Measurements from ENCODE around the gene DNER.
"Not testable (repeated sequence)": the region's sequence is repeated elsewhere in the genome, so short reads cannot be mapped to it uniquely, and the experiment has no call there.

The DNER gene

GRCh38 chr2:229376866-229377265, 337.5 kb downstream of the DNER start:
- no peak for DNase-seq

- no peak for DNase-seq
These were observed 339.1 kb downstream of the DNER start for GRCh38 chr2:229375251-229375650.

- not testable (repeated sequence) for DNase-seq
These were observed 341.0 kb downstream of the DNER start for GRCh38 chr2:229373311-229373710.

GRCh38 chr2:229372207-229372606, 342.1 kb downstream of the DNER start:
- DNase-seq: no peak

- no peak for DNase-seq
These were observed 343.3 kb downstream of the DNER start for GRCh38 chr2:229371086-229371485.

GRCh38 chr2:229370509-229370908, 343.8 kb downstream of the DNER start:
- DNase-seq: no peak

GRCh38 chr2:229363185-229363814, 351.1 kb downstream of the DNER start:
- no peak for DNase-seq

GRCh38 chr2:229350883-229351282, 363.5 kb downstream of the DNER start:
- DNase-seq: peak; percentile 29 to 54 (median 49)

GRCh38 chr2:229350117-229350805, 364.1 kb downstream of the DNER start:
- DNase-seq: peak in 1 of 3 donors; percentile 17

GRCh38 chr2:229348128-229348527, 366.2 kb downstream of the DNER start:
- peak in 2 of 3 donors; percentile 15 to 17 for DNase-seq

GRCh38 chr2:229346816-229347540, 367.4 kb downstream of the DNER start:
- no peak for DNase-seq

- no peak for DNase-seq
These were observed 369.4 kb downstream of the DNER start for GRCh38 chr2:229344955-229345354.

- DNase-seq: no peak
These were observed 370.2 kb downstream of the DNER start for GRCh38 chr2:229344151-229344551.

- DNase-seq: no peak
These were observed 370.7 kb downstream of the DNER start for GRCh38 chr2:229343661-229344060.

GRCh38 chr2:229342376-229342775, 372.0 kb downstream of the DNER start:
- peak; percentile 30 to 61 (median 44) for DNase-seq

GRCh38 chr2:229340086-229340760, 374.1 kb downstream of the DNER start:
- DNase-seq: peak; percentile 62 to 69 (median 66)

GRCh38 chr2:229339618-229340017, 374.7 kb downstream of the DNER start:
- peak; percentile 26 to 62 (median 54) for DNase-seq

GRCh38 chr2:229339171-229339570, 375.2 kb downstream of the DNER start:
- DNase-seq: not testable (repeated sequence)

GRCh38 chr2:229335877-229336346, 378.4 kb downstream of the DNER start:
- DNase-seq: peak in 1 of 3 donors; percentile 17

GRCh38 chr2:229335330-229335729, 379.0 kb downstream of the DNER start:
- DNase-seq: peak; percentile 27 to 56 (median 42)

GRCh38 chr2:229330952-229331351, 383.4 kb downstream of the DNER start:
- DNase-seq: peak; percentile 84 to 93 (median 93)

- DNase-seq: no peak
These were observed 394.8 kb downstream of the DNER start for GRCh38 chr2:229319558-229319957.

- peak; percentile 66 to 74 (median 72) for DNase-seq
These were observed 400.2 kb downstream of the DNER start for GRCh38 chr2:229314117-229314516.

Measured in suppressor macrophage treated with lipopolysaccharide for 1 hour (primary cell).